HG03378 (cell line): ENCODE results near the gene PES1.
"Not testable (repeated sequence)": the region's sequence is repeated elsewhere in the genome, so short reads cannot be mapped to it uniquely, and the experiment has no call there.

Source experiments
- ATAC-seq: cut with Tn5 transposase; IDR thresholded peaks from one replicate; pipeline ENCODE4 v1.9.1; 2021; ENCODE audit warnings: mild to moderate bottlenecking, moderate library complexity; ENCODE audit not compliant: unreplicated experiment

The PES1 gene

GRCh38 chr22:30578481-30578880 lies 13.2 kb downstream of the PES1 start:
- ATAC-seq, result no peak

GRCh38 chr22:30575859-30576258 lies 15.9 kb downstream of the PES1 start:
- no peak for ATAC-seq

- ATAC-seq, result no peak
These were observed 16.6 kb downstream of the PES1 start for GRCh38 chr22:30574997-30575671.

- ATAC-seq, result no peak
These were observed 17.4 kb downstream of the PES1 start, which contains the start of gene GAL3ST1 for GRCh38 chr22:30574095-30574981. GAL3ST1 (minus strand) TSS chr22:30574665; CDS start chr22:30557392, 17,273 bp downstream.

- no peak for ATAC-seq
These were observed 18.1 kb downstream of the PES1 start for GRCh38 chr22:30573594-30574094.

- ATAC-seq, result no peak
These were observed 18.7 kb downstream of the PES1 start for GRCh38 chr22:30572840-30573593.

- ATAC-seq, result no peak
These were observed 19.5 kb downstream of the PES1 start for GRCh38 chr22:30572210-30572609.

GRCh38 chr22:30569674-30570202 lies 22.0 kb downstream of the PES1 start:
- ATAC-seq, result no peak

GRCh38 chr22:30568137-30568805 lies 23.4 kb downstream of the PES1 start:
- no peak for ATAC-seq

- ATAC-seq, result not testable (repeated sequence)
These were observed 24.4 kb downstream of the PES1 start for GRCh38 chr22:30567277-30567676.

GRCh38 chr22:30566125-30566524 lies 25.6 kb downstream of the PES1 start:
- no peak for ATAC-seq

GRCh38 chr22:30565341-30565740 lies 26.4 kb downstream of the PES1 start:
- no peak for ATAC-seq

- ATAC-seq, result no peak
These were observed 27.0 kb downstream of the PES1 start for GRCh38 chr22:30564761-30565119.

GRCh38 chr22:30564045-30564760 lies 27.5 kb downstream of the PES1 start:
- no peak for ATAC-seq

GRCh38 chr22:30562366-30562765 lies 29.3 kb downstream of the PES1 start:
- ATAC-seq, result no peak

- ATAC-seq, result no peak
These were observed 30.1 kb downstream of the PES1 start for GRCh38 chr22:30561402-30562189.

GRCh38 chr22:30560643-30561202 lies 31.0 kb downstream of the PES1 start:
- ATAC-seq, result not testable (repeated sequence)

GRCh38 chr22:30559889-30560288 lies 31.8 kb downstream of the PES1 start:
- ATAC-seq, result no peak

- ATAC-seq, result no peak
These were observed 34.5 kb downstream of the PES1 start for GRCh38 chr22:30557243-30557642.
